Activated effector memory CD4-positive, alpha-beta T cell treated with anti-CD3 and anti-CD28 coated beads, Interleukin-2, amount 50 U/mL, for 16 hours (primary cell): ENCODE measurements around the gene EIF2B4.

Experiments used
- DNase-seq: peaks from one replicate; pipeline ENCODE4 v3.0.0-alpha.2; 2020

EIF2B4 gene

GRCh38 chr2:27370026-27370815 lies at the start of gene EIF2B4, which contains the start of gene SNX17:
Gene EIF2B4, minus strand, starts transcription at chr2:27370338. Its CDS starts 24 bp downstream, at chr2:27370314.
Gene SNX17, plus strand, starts transcription at chr2:27370616. Its CDS starts 128 bp downstream, at chr2:27370744.
- peak; percentile 100 for DNase-seq

- DNase-seq, result no peak
These were observed 46.0 kb upstream of the EIF2B4 start for GRCh38 chr2:27416151-27416550.

- DNase-seq, result no peak
These were observed 42.4 kb upstream of the EIF2B4 start for GRCh38 chr2:27412419-27413152.

GRCh38 chr2:27409321-27410073 lies 39.4 kb upstream of the EIF2B4 start, which contains the start of gene PPM1G:
Gene PPM1G, minus strand, starts transcription at chr2:27409591. Its CDS starts 169 bp downstream, at chr2:27409422.
- DNase-seq, result peak; percentile 99

- no peak for DNase-seq
These were observed 38.6 kb upstream of the EIF2B4 start for GRCh38 chr2:27408601-27409320.

- DNase-seq, result no peak
These were observed 37.8 kb upstream of the EIF2B4 start for GRCh38 chr2:27407798-27408491.

- no peak for DNase-seq
These were observed 30.4 kb upstream of the EIF2B4 start for GRCh38 chr2:27400348-27401135.

- DNase-seq, result no peak
These were observed 28.8 kb upstream of the EIF2B4 start for GRCh38 chr2:27398962-27399361.

GRCh38 chr2:27393225-27393624 lies 23.1 kb upstream of the EIF2B4 start:
- no peak for DNase-seq

- DNase-seq, result no peak
These were observed 20.9 kb upstream of the EIF2B4 start for GRCh38 chr2:27390822-27391679.

GRCh38 chr2:27381577-27382181 lies 11.5 kb upstream of the EIF2B4 start:
- DNase-seq, result no peak

- peak; percentile 95 for DNase-seq
These were observed 10.7 kb upstream of the EIF2B4 start, which contains the start of gene ZNF513 for GRCh38 chr2:27380626-27381545. Gene ZNF513, minus strand, starts transcription at chr2:27380734. Its CDS starts 208 bp downstream, at chr2:27380526.

GRCh38 chr2:27379836-27380625 lies 9.9 kb upstream of the EIF2B4 start:
- peak; percentile 66 for DNase-seq

GRCh38 chr2:27379383-27379835 lies 9.3 kb upstream of the EIF2B4 start:
- no peak for DNase-seq

GRCh38 chr2:27378809-27379290 lies 8.7 kb upstream of the EIF2B4 start:
- no peak for DNase-seq

- no peak for DNase-seq
These were observed 8.1 kb upstream of the EIF2B4 start for GRCh38 chr2:27378096-27378808.
